Sigmoid colon (tissue), 4 donors: ENCODE measurements around the gene CLRN3.

Experiments used
- EP300 ChIP-seq, 4 donors: sonication (generic); formaldehyde crosslinking; IDR thresholded peaks; one replicate each; pipeline ENCODE4 v1.6.1; 2017; ENCODE audit warnings: antibody characterized with exemption in 4 of 4
- POLR2A ChIP-seq, 2 donors: fragments of 450-650 bp; IDR thresholded peaks; one replicate each; pipeline ENCODE4 v1.6.1; 2016; ENCODE audit warnings: antibody characterized with exemption in 2 of 2, mild to moderate bottlenecking in 2 of 2, moderate library complexity in 2 of 2
- TF ChIP-seq, protein P1 (sequence below), 4 experiments: fragments of 450-650 bp in 3 of 4; fragments of 200-600 bp in 1 of 4; IDR thresholded peaks; one replicate each; pipeline ENCODE4 v1.5.1; 2016 to 2019; ENCODE audit warnings: antibody characterized with exemption in 4 of 4, mild to moderate bottlenecking in 3 of 4, moderate library complexity in 2 of 4

DNA sequence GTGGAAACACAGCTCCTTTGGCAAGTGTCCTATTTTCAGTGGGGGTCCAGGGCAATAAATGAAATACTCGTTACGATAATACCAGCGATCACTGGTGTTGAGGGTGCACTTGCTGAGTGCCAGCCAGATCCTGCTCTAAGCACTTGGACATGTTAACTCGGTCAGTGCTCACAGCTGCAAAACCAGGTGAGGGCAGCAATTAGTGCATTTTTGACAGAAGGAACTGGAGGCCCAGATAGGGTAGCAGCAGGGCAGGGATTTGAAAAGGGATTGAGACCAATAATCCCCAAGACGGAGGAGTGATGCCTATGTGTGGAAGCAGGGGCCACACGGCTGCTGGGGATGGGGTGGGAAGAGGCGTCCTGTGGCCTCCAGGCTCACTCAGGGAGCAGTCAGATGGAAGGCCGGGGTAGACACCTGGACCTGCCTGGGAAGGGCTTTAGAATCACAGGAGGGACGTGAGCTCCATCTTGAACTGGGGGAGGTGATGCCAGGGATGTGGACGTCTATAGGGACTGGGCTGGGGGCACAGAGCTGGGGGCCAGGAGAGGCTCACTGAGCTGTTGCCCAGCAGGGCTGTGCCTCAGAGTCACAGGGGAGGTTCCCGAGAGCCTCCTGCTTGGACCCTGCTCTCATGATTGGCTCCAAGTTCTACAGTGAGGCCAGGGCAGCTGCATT lies 28.5 kb upstream of the CLRN3 start:
- TF ChIP-seq, protein P1, sequence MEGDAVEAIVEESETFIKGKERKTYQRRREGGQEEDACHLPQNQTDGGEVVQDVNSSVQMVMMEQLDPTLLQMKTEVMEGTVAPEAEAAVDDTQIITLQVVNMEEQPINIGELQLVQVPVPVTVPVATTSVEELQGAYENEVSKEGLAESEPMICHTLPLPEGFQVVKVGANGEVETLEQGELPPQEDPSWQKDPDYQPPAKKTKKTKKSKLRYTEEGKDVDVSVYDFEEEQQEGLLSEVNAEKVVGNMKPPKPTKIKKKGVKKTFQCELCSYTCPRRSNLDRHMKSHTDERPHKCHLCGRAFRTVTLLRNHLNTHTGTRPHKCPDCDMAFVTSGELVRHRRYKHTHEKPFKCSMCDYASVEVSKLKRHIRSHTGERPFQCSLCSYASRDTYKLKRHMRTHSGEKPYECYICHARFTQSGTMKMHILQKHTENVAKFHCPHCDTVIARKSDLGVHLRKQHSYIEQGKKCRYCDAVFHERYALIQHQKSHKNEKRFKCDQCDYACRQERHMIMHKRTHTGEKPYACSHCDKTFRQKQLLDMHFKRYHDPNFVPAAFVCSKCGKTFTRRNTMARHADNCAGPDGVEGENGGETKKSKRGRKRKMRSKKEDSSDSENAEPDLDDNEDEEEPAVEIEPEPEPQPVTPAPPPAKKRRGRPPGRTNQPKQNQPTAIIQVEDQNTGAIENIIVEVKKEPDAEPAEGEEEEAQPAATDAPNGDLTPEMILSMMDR (IDR thresholded peaks at IDR 0.05), result no peak
- TF ChIP-seq EP300 (IDR thresholded peaks at IDR 0.05) (no peak), POLR2A (IDR thresholded peaks at IDR 0.05) (no peak)
